Duodenal mucosa (tissue), 2 donors: ENCODE measurements around the gene ZNF212.

ENCODE experiments used
- H3K27ac ChIP-seq: one replicate; pipeline ENCODE4 v1.7.0; 2013; ENCODE audit warnings: low read depth, low read length
- H3K27me3 ChIP-seq, 2 donors: one replicate each; pipeline ENCODE4 v1.7.0; 2013; ENCODE audit warnings: low read length in 2 of 2, control low read depth in 1 of 2; ENCODE audit not compliant: insufficient read depth in 2 of 2, control insufficient read depth in 1 of 2
- H3K36me3 ChIP-seq, 2 donors: one replicate each; pipeline ENCODE4 v1.7.0; 2013; ENCODE audit warnings: low read length in 2 of 2, control low read depth in 1 of 2; ENCODE audit not compliant: insufficient read depth in 2 of 2, control insufficient read depth in 1 of 2
- H3K4me1 ChIP-seq, 2 donors: one replicate each; pipeline ENCODE4 v1.7.0; 2013; ENCODE audit warnings: low read length in 2 of 2, control low read depth in 1 of 2; ENCODE audit not compliant: insufficient read depth in 2 of 2, control insufficient read depth in 1 of 2
- H3K4me3 ChIP-seq, 2 donors: one replicate each; pipeline ENCODE4 v1.7.0; 2013; ENCODE audit warnings: low read length in 2 of 2, low read depth in 1 of 2
- H3K9ac ChIP-seq, 2 donors: one replicate each; pipeline ENCODE4 v1.7.0; 2013; ENCODE audit warnings: low read length in 2 of 2, low read depth in 1 of 2
- H3K9me3 ChIP-seq, 2 donors: one replicate each; pipeline ENCODE4 v1.7.0; 2013; ENCODE audit warnings: low read length in 2 of 2, control low read depth in 1 of 2; ENCODE audit not compliant: control insufficient read depth in 1 of 2

The ZNF212 gene

DNA sequence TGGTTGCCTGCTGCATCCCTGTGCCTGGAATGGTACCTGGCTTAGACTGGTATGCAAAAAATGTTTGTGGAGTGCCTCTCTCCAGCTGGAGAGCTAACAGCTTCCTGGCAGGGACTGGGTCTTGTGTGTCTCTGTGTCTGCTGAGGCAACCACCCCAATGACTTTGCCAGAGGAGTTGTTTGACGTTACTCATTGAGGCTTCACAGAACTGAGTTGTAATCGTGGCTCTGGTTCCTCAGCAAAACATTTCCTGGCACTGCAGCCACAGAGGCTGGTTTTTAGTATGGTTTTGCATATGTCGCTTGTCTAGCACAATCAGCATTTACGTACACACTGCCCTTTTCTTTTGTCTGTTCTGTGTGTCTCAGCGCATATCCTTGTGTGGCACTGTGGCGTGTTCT lies 36.6 kb upstream of the ZNF212 start:
- H3K4me1 ChIP-seq: peaks cover 10 to 13% of the 10 kb centered on the region in 2 donors
- no peak overlapping the region for H3K9ac ChIP-seq
- no peak overlapping the region for H3K27ac ChIP-seq
- no peaks in the 10 kb centered on the region for H3K9me3 ChIP-seq
- no peak overlapping the region for H3K4me3 ChIP-seq
- H3K27me3 ChIP-seq: no peaks in the 10 kb centered on the region
- H3K36me3 ChIP-seq: peaks cover 44 to 83% of the 10 kb centered on the region in 2 donors

GRCh38 chr7:149205690-149206381 lies 33.6 kb upstream of the ZNF212 start:
- H3K27ac ChIP-seq: no peak overlapping the region
- H3K9me3 ChIP-seq: no peaks in the 10 kb centered on the region
- peaks cover 30 to 79% of the 10 kb centered on the region in 2 donors for H3K36me3 ChIP-seq
- peak overlapping the region in 1 of 2 donors; percentile 41 for H3K4me3 ChIP-seq
- H3K9ac ChIP-seq: no peak overlapping the region
- peaks cover 10 to 13% of the 10 kb centered on the region in 2 donors for H3K4me1 ChIP-seq
- no peaks in the 10 kb centered on the region for H3K27me3 ChIP-seq

DNA sequence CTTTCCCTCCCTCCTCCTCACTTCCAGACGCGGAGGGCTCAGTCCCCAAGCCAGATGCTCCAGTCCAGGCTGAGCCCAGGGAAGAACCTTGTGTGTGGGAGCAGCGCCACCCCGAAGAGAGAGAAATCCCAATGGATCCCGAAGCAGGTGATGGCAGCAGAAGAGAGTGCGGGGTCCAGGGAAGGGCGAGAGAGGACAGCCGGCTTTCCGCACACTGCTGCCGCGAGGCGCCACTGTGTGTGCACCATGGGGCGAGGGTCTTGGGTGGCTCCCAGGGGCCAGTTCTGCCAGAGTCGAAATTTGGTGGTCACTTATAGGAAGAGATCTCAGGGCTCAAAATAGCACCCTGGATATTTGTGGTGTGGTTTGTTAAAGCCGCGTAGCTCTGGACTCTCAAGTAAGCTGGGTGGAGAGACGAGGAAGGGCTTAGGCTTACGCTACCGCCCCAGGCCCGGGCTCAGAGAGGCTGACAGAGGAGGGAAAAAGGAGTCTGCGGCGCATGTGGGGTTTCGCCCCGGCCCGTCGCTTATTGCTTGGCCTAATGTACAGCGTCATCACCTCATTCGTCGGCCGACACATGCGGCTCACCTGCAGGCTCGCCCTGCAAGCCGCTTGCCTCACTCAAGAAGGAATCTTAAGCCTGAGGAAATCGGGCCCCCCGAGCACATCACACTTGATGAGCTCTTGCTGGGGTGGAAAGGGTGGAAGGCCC lies 32.0 kb upstream of the ZNF212 start:
- Histone ChIP-seq H3K36me3 (peaks cover 31 to 84% of the 10 kb centered on the region in 2 donors), H3K9ac (no peak overlapping the region)

GRCh38 chr7:149209518-149210269 lies 29.8 kb upstream of the ZNF212 start:
- Histone ChIP-seq H3K4me3 (no peak overlapping the region), H3K4me1 (peaks cover 10 to 13% of the 10 kb centered on the region in 2 donors), H3K9me3 (no peaks in the 10 kb centered on the region), H3K36me3 (peaks cover 49 to 84% of the 10 kb centered on the region in 2 donors), H3K9ac (no peak overlapping the region), H3K27ac (no peak overlapping the region), H3K27me3 (no peaks in the 10 kb centered on the region)

More for the DNA sequence above, 32.0 kb upstream of the ZNF212 start:
- Histone ChIP-seq H3K4me3 (no peak overlapping the region), H3K27me3 (no peaks in the 10 kb centered on the region), H3K4me1 (peaks cover 10 to 13% of the 10 kb centered on the region in 2 donors), H3K27ac (no peak overlapping the region), H3K9me3 (no peaks in the 10 kb centered on the region)

DNA sequence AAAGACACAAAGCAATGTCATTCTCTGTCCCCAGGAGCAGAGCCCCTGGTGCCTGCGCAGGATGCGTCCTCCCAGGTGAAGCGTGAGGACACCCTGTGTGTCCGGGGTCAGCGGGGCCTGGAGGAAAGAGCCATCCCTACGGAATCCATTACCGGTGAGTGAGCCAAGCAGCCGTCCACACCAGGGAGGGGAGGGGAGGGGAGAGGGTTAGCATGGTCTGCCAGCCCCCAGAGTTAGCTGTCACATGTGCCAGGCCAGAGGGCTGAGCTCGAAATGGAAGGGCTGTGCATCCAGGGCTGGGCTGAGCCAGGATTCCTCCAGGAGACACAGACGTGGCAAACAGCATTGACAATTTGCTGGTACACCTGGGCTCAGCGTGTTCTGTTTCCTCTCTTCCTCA lies 28.9 kb upstream of the ZNF212 start:
- no peaks in the 10 kb centered on the region for H3K9me3 ChIP-seq
- H3K27me3 ChIP-seq: no peaks in the 10 kb centered on the region
- H3K4me3 ChIP-seq: no peak overlapping the region
- peaks cover 55 to 93% of the 10 kb centered on the region in 2 donors for H3K36me3 ChIP-seq
- H3K27ac ChIP-seq: no peak overlapping the region
- peaks cover 8 to 10% of the 10 kb centered on the region in 2 donors for H3K4me1 ChIP-seq
- no peak overlapping the region for H3K9ac ChIP-seq

DNA sequence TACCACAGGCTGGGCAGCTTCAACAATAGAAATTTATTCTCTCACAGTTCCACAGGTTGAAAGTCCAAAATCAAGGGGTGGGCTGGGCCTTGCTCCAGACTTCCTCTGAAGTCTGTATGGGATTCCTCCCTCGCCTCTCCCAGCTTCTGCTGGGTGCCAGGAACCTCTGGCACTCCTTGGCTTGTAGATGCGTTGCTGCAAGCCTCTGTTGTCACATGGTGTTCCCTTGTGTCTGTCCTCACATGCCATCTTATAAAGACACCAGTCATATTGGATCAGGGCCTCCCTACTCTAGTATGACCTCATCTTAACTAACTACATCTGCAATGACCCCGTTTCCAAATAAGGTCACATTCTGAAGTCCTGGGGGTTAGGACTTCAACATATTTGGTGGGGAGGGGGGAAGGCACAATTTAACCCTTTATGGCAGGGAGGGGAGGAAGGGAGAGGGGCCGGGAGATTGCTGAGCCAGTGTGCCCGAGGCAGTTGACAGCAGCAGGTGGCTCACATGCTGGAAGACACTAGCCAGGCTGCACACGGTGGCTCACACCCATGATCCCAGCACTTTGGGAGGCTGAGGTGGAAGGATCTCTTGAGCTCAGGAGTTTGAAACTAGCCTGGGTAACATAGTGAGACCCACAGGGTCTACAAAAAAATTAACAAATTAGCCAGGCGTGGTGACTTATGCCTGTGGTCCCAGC lies 25.3 kb upstream of the ZNF212 start:
- no peaks in the 10 kb centered on the region for H3K9me3 ChIP-seq
- H3K9ac ChIP-seq: no peak overlapping the region
- H3K4me3 ChIP-seq: no peak overlapping the region
- H3K4me1 ChIP-seq: no peaks in the 10 kb centered on the region
- H3K27ac ChIP-seq: no peak overlapping the region
- no peaks in the 10 kb centered on the region for H3K27me3 ChIP-seq
- peaks cover 60 to 96% of the 10 kb centered on the region in 2 donors for H3K36me3 ChIP-seq

GRCh38 chr7:149216402-149216801 lies 23.0 kb upstream of the ZNF212 start:
- H3K4me1 ChIP-seq: no peaks in the 10 kb centered on the region
- H3K36me3 ChIP-seq: peaks cover 55 to 88% of the 10 kb centered on the region in 2 donors
- no peaks in the 10 kb centered on the region for H3K27me3 ChIP-seq
- no peak overlapping the region for H3K27ac ChIP-seq
- no peak overlapping the region for H3K4me3 ChIP-seq
- no peak overlapping the region for H3K9ac ChIP-seq
- H3K9me3 ChIP-seq: no peaks in the 10 kb centered on the region

DNA sequence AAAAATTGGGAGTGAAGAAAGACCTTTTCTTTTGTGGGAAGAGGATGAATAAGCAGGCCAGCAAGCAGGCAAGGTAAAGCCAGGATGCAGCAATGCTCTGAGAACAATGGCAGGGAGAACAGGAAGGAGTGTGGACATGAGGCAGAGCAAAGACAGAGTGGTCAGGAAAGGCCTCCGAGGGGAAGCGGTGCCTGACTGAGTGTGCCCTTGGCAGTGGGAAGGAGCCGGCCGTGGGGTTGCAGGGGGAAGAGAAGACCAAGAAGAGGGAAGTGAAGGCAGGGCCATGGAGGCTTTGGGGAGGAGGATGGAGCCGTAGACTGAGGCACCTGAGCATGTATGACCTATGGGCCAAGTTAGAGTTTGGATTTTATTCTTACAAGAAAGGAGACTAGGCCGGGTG lies 21.9 kb upstream of the ZNF212 start:
- no peak overlapping the region for H3K4me3 ChIP-seq
- no peak overlapping the region for H3K9ac ChIP-seq
- H3K4me1 ChIP-seq: no peaks in the 10 kb centered on the region
- no peak overlapping the region for H3K27ac ChIP-seq
- H3K9me3 ChIP-seq: no peaks in the 10 kb centered on the region
- peaks cover 52 to 86% of the 10 kb centered on the region in 2 donors for H3K36me3 ChIP-seq
- no peaks in the 10 kb centered on the region for H3K27me3 ChIP-seq

DNA sequence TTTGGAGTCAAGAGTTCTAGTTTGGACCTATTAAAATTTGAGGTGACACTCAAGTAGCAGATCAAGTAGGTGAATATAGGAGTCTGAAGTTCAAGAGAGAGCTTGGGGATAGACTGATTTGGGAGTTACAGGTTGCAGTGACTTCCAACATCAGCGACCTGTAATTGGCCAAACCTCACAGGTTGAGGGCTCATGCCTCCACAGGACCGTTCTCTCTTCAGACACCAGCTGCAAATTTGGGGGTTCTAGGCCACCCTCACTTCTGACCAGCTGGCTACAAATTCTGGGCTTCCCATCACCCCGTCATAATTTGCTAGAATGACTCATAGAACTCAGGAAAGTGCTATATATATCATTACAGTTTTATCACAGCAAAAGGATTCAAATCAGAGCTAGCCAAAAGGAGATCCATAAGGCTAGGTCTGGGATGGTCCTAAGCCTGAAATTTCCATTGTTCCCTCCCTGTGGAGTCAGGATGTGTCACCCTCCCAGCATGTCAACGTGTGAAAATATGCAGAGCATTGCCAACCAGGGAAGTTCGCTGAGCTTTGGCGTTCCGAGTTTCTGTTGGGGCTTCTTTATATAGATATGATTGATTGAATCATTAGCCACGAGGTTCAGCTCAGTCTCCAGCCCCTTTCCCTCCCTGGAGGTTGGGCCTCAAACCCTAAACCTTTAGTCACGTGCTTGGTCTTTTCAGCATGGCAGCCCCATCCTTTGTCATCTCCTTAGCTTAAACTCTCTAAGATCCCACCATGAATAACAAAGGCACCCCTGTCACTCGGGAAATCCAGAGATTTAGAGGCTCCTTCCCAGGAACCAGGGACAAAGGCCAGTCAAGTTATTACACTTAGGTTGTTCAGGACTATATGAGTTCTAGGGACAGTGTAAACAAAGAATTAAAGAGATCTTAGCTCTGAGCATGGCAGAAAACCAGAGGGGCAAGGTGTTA lies 20.7 kb upstream of the ZNF212 start:
- H3K36me3 ChIP-seq: peaks cover 41 to 79% of the 10 kb centered on the region in 2 donors

More for the DNA sequence above, 20.7 kb upstream of the ZNF212 start:
- Histone ChIP-seq H3K9me3 (no peaks in the 10 kb centered on the region), H3K27me3 (no peaks in the 10 kb centered on the region), H3K27ac (no peak overlapping the region), H3K4me1 (no peaks in the 10 kb centered on the region), H3K9ac (no peak overlapping the region), H3K4me3 (no peak overlapping the region)
